ENCODE data around the gene DHRS11. TPM values are rescaled to one million over a fixed set of nuclear protein-coding genes. Genes with fewer than 3 reads are reported as not detected.

The DHRS11 gene
- 4.7 and 5.6 TPM in 2 replicates for total RNA-seq

GRCh38 chr17:36591434-36592315 is at the start of gene DHRS11:
Gene DHRS11, plus strand, starts transcription at chr17:36591879. Its CDS starts 131 bp downstream, at chr17:36592010.

GRCh38 chr17:36544307-36545076 is 47.2 kb upstream of the DHRS11 start, which contains the start of gene GGNBP2:
Gene GGNBP2, plus strand, starts transcription at chr17:36544919. Its CDS starts 806 bp downstream, at chr17:36545725.

GRCh38 chr17:36601303-36602029 is 9.8 kb downstream of the DHRS11 start, which contains the start of gene MRM1:
Gene MRM1, plus strand, starts transcription at chr17:36601583. Its CDS starts 228 bp downstream, at chr17:36601811.

Other genes with a start within 250 kb of the DHRS11 start
- gene TBC1D3H, start 203.4 kb upstream of the DHRS11 start, total RNA-seq: not detected in 2 replicates
- gene ZNHIT3, start 105.2 kb upstream of the DHRS11 start, total RNA-seq: 21.5 and 36.5 TPM in 2 replicates
- 70.1 and 80.1 TPM in 2 replicates for gene MYO19, start 57.0 kb upstream of the DHRS11 start, total RNA-seq
- 3.1 and 11.3 TPM in 2 replicates for gene PIGW, start 56.9 kb upstream of the DHRS11 start, total RNA-seq
- 41.9 and 57.7 TPM in 2 replicates for gene GGNBP2, start 47.0 kb upstream of the DHRS11 start, total RNA-seq
- gene MRM1, start 9.7 kb downstream of the DHRS11 start, total RNA-seq: 3.1 and 3.8 TPM in 2 replicates